NCI-H2107 (cell line): ENCODE data around the gene NPIPB9.
"Not testable (repeated sequence)": the region's sequence is repeated elsewhere in the genome, so short reads cannot be mapped to it uniquely, and the experiment has no call there.

Experiments
- DNase-seq: peaks from one replicate; lab custom pipeline; 2025; lab: John Stamatoyannopoulos, UW

The NPIPB9 gene

GRCh38 chr16:28751487-28751886, at the start of gene NPIPB9:
Gene NPIPB9 (plus strand): TSS chr16:28751787.
- not testable (repeated sequence) for DNase-seq

- not testable (repeated sequence) for DNase-seq
Observed at GRCh38 chr16:28704246-28704645, 47.3 kb upstream of the NPIPB9 start.

GRCh38 chr16:28711220-28712083, 40.1 kb upstream of the NPIPB9 start, which contains the start of gene EIF3C:
Gene EIF3C (plus strand): TSS chr16:28711464. CDS start chr16:28711687, 223 bp downstream.
- not testable (repeated sequence) for DNase-seq

- DNase-seq = not testable (repeated sequence)
Observed at GRCh38 chr16:28722852-28723650, 28.5 kb upstream of the NPIPB9 start.

GRCh38 chr16:28731253-28731652, 20.3 kb upstream of the NPIPB9 start:
- not testable (repeated sequence) for DNase-seq

GRCh38 chr16:28732455-28733124, 19.0 kb upstream of the NPIPB9 start:
- DNase-seq = not testable (repeated sequence)

- not testable (repeated sequence) for DNase-seq
Observed at GRCh38 chr16:28739787-28740186, 11.8 kb upstream of the NPIPB9 start.

- DNase-seq = not testable (repeated sequence)
Observed at GRCh38 chr16:28740631-28741030, 11.0 kb upstream of the NPIPB9 start.

GRCh38 chr16:28741295-28741694, 10.3 kb upstream of the NPIPB9 start:
- not testable (repeated sequence) for DNase-seq

GRCh38 chr16:28746618-28747350, 4.8 kb upstream of the NPIPB9 start:
- not testable (repeated sequence) for DNase-seq

GRCh38 chr16:28749997-28750465, 1.6 kb upstream of the NPIPB9 start:
- not testable (repeated sequence) for DNase-seq

GRCh38 chr16:28750469-28751067, 1.0 kb upstream of the NPIPB9 start:
- not testable (repeated sequence) for DNase-seq

- DNase-seq = not testable (repeated sequence)
Observed at GRCh38 chr16:28781697-28782096, 30.1 kb downstream of the NPIPB9 start.

- DNase-seq = not testable (repeated sequence)
Observed at GRCh38 chr16:28782357-28782756, 30.8 kb downstream of the NPIPB9 start.

GRCh38 chr16:28802235-28803019, 50.8 kb downstream of the NPIPB9 start:
- not testable (repeated sequence) for DNase-seq

- DNase-seq = not testable (repeated sequence)
Observed at GRCh38 chr16:28807445-28808120, 56.0 kb downstream of the NPIPB9 start.

- no peak for DNase-seq
Observed at GRCh38 chr16:28820016-28820415, 68.4 kb downstream of the NPIPB9 start.

- DNase-seq = not testable (repeated sequence)
Observed at GRCh38 chr16:28820546-28820945, 69.0 kb downstream of the NPIPB9 start.

GRCh38 chr16:28821874-28822519, 70.4 kb downstream of the NPIPB9 start:
- no peak for DNase-seq
